HEK293 (cell line): Measurements from ENCODE around the gene ASXL3.

Experiments used
- CTCF ChIA-PET: fragments of 350-600 bp; formaldehyde crosslinking; extraction: SDS; loops from one replicate; lab custom pipeline; 2021; ENCODE audit warnings: antibody characterized with exemption; lab: Yijun Ruan, JAX
- POLR2A ChIA-PET: fragments of 300-600 bp; formaldehyde crosslinking; extraction: SDS; loops from one replicate; lab custom pipeline; 2020; ENCODE audit warnings: antibody characterized with exemption, inconsistent platforms; lab: Yijun Ruan, JAX
- H3K27ac ChIP-seq: fragments of 200-500 bp; sonication (Bioruptor generic); 2 replicates; pipeline ENCODE4 v1.5.1; 2014; ENCODE audit warnings: low read depth, low read length, control low read depth, inconsistent platforms; ENCODE audit errors: extremely low read depth
- H3K36me3 ChIP-seq, 2 experiments: fragments of 200-500 bp in 1 of 2; sonication (Bioruptor generic) in 1 of 2; 1 replicate in 1 of 2; 2 replicates in 1 of 2; pipeline ENCODE4 v1.5.1; 2014 to 2017; ENCODE audit warnings: inconsistent platforms in 2 of 2, low read length in 2 of 2; ENCODE audit not compliant: control insufficient read depth in 2 of 2, insufficient read depth in 1 of 2
- H3K4me1 ChIP-seq: fragments of 200-500 bp; sonication (Bioruptor generic); 2 replicates; pipeline ENCODE4 v1.5.1; 2014; ENCODE audit warnings: mild to moderate bottlenecking, low read length, inconsistent platforms; ENCODE audit not compliant: control insufficient read depth, insufficient read depth
- H3K4me3 ChIP-seq: 2 replicates; pipeline ENCODE4 v1.5.1; 2011; ENCODE audit warnings: low read depth, mild to moderate bottlenecking, control low read depth, low read length, moderate library complexity
- H3K9me3 ChIP-seq: fragments of 200-500 bp; sonication (Bioruptor generic); 2 replicates; pipeline ENCODE4 v1.5.1; 2014; ENCODE audit warnings: low read depth, low read length, inconsistent platforms; ENCODE audit not compliant: control insufficient read depth, insufficient read depth
- FEZF1 ChIP-seq: fragments of 450-650 bp; formaldehyde crosslinking; IDR thresholded peaks from 2 replicates; pipeline ENCODE4 v1.5.1; 2016; ENCODE audit warnings: missing biosample characterization, missing genetic modification characterization
- GFI1B ChIP-seq: fragments of 450-650 bp; formaldehyde crosslinking; IDR thresholded peaks from 2 replicates; pipeline ENCODE4 v1.5.1; 2016; ENCODE audit warnings: missing biosample characterization, missing genetic modification characterization
- GLIS1 ChIP-seq: fragments of 450-650 bp; formaldehyde crosslinking; IDR thresholded peaks from 2 replicates; pipeline ENCODE4 v1.5.1; 2016; ENCODE audit warnings: missing biosample characterization, missing genetic modification characterization
- IKZF3 ChIP-seq: fragments of 450-650 bp; IDR thresholded peaks from 2 replicates; pipeline ENCODE4 v1.5.0; 2018; ENCODE audit warnings: missing biosample characterization, mild to moderate bottlenecking, missing genetic modification characterization, moderate library complexity
- KLF7 ChIP-seq: fragments of 450-650 bp; formaldehyde crosslinking; IDR thresholded peaks from 2 replicates; pipeline ENCODE4 v1.5.1; 2016; ENCODE audit warnings: missing biosample characterization, missing genetic modification characterization, borderline replicate concordance
- KLF9 ChIP-seq: fragments of 450-650 bp; formaldehyde crosslinking; IDR thresholded peaks from 2 replicates; pipeline ENCODE4 v1.5.1; 2016; ENCODE audit warnings: missing biosample characterization, missing genetic modification characterization, low read depth
- MZF1 ChIP-seq: fragments of 450-650 bp; formaldehyde crosslinking; IDR thresholded peaks from 2 replicates; pipeline ENCODE4 v1.5.1; 2017; ENCODE audit warnings: missing biosample characterization, missing genetic modification characterization, borderline replicate concordance
- PRDM4 ChIP-seq: fragments of 450-650 bp; formaldehyde crosslinking; IDR thresholded peaks from 2 replicates; pipeline ENCODE4 v1.5.1; 2017; ENCODE audit warnings: missing biosample characterization, missing genetic modification characterization
- PRDM6 ChIP-seq: fragments of 450-650 bp; formaldehyde crosslinking; IDR thresholded peaks from 2 replicates; pipeline ENCODE4 v1.5.1; 2017; ENCODE audit warnings: missing biosample characterization, missing genetic modification characterization
- YY2 ChIP-seq: fragments of 450-650 bp; formaldehyde crosslinking; IDR thresholded peaks from 2 replicates; pipeline ENCODE4 v1.5.1; 2016; ENCODE audit warnings: missing biosample characterization, missing genetic modification characterization
- ZBTB17 ChIP-seq: fragments of 450-650 bp; formaldehyde crosslinking; IDR thresholded peaks from 2 replicates; pipeline ENCODE4 v1.5.1; 2016; ENCODE audit warnings: missing biosample characterization, missing genetic modification characterization
- ZBTB21 ChIP-seq: fragments of 450-650 bp; formaldehyde crosslinking; IDR thresholded peaks from 2 replicates; pipeline ENCODE4 v1.5.1; 2017; ENCODE audit warnings: missing biosample characterization, missing genetic modification characterization
- ZBTB7A ChIP-seq: fragments of 450-650 bp; formaldehyde crosslinking; IDR thresholded peaks from 2 replicates; pipeline ENCODE4 v1.5.1; 2016; ENCODE audit warnings: low read depth, missing biosample characterization, missing genetic modification characterization
- ZFP41 ChIP-seq: fragments of 450-650 bp; formaldehyde crosslinking; IDR thresholded peaks from 2 replicates; pipeline ENCODE4 v1.5.1; 2016; ENCODE audit warnings: missing biosample characterization, missing genetic modification characterization, borderline replicate concordance
- ZFP69B ChIP-seq: fragments of 450-650 bp; formaldehyde crosslinking; IDR thresholded peaks from 2 replicates; pipeline ENCODE4 v1.5.1; 2016; ENCODE audit warnings: missing biosample characterization, missing genetic modification characterization
- ZNF132 ChIP-seq: fragments of 450-650 bp; formaldehyde crosslinking; IDR thresholded peaks from 2 replicates; pipeline ENCODE4 v1.5.1; 2017; ENCODE audit warnings: missing biosample characterization, missing genetic modification characterization, borderline replicate concordance
- ZNF202 ChIP-seq: fragments of 450-650 bp; formaldehyde crosslinking; IDR thresholded peaks from 2 replicates; pipeline ENCODE4 v1.5.1; 2016; ENCODE audit warnings: missing biosample characterization, missing genetic modification characterization, borderline replicate concordance
- ZNF214 ChIP-seq: fragments of 450-650 bp; formaldehyde crosslinking; IDR thresholded peaks from 2 replicates; pipeline ENCODE4 v1.5.1; 2017; ENCODE audit warnings: missing biosample characterization, mild to moderate bottlenecking, missing genetic modification characterization, borderline replicate concordance
- ZNF24 ChIP-seq: fragments of 450-650 bp; formaldehyde crosslinking; IDR thresholded peaks from 2 replicates; pipeline ENCODE4 v1.5.1; 2016; ENCODE audit warnings: missing biosample characterization, missing genetic modification characterization
- ZNF366 ChIP-seq: fragments of 450-650 bp; formaldehyde crosslinking; conservative IDR thresholded peaks from 2 replicates; pipeline ENCODE4 v1.5.1; 2016; ENCODE audit warnings: missing biosample characterization, missing genetic modification characterization
- ZNF404 ChIP-seq: fragments of 450-650 bp; formaldehyde crosslinking; IDR thresholded peaks from 2 replicates; pipeline ENCODE4 v1.5.1; 2017; ENCODE audit warnings: missing biosample characterization, missing genetic modification characterization
- ZNF560 ChIP-seq: fragments of 450-650 bp; formaldehyde crosslinking; IDR thresholded peaks from 2 replicates; pipeline ENCODE4 v1.5.1; 2017; ENCODE audit warnings: missing biosample characterization, missing genetic modification characterization, borderline replicate concordance
- ZNF580 ChIP-seq: fragments of 450-650 bp; formaldehyde crosslinking; IDR thresholded peaks from 2 replicates; pipeline ENCODE4 v1.5.1; 2016; ENCODE audit warnings: missing biosample characterization, missing genetic modification characterization
- ZNF777 ChIP-seq: fragments of 450-650 bp; formaldehyde crosslinking; IDR thresholded peaks from 2 replicates; pipeline ENCODE4 v1.5.1; 2017; ENCODE audit warnings: missing biosample characterization, missing genetic modification characterization, borderline replicate concordance
- TF ChIP-seq, protein P1 (sequence below): fragments of 450-650 bp; formaldehyde crosslinking; IDR thresholded peaks from 2 replicates; pipeline ENCODE4 v1.5.1; 2016; ENCODE audit warnings: missing biosample characterization, missing genetic modification characterization

Gene ASXL3

GRCh38 chr18:33653231-33653630 lies 75.2 kb downstream of the ASXL3 start:
- TF ChIP-seq PRDM6 (no peak), ZBTB17 (tag by site-specific recombination) (0 out of 2 replicates have a peak, but pooled peaks have one; percentile 4), MZF1 (tag by site-specific recombination) (no peak), KLF7 (tag by site-specific recombination) (no peak)
- no peaks in the 10 kb centered on the region for H3K9me3 ChIP-seq
- ChIA-PET POLR2A (no interaction called here), CTCF (no interaction called here)
- H3K36me3 ChIP-seq: no peaks in the 10 kb centered on the region
- H3K4me1 ChIP-seq: peaks cover 5% of the 10 kb centered on the region
- no peak overlapping the region for H3K4me3 ChIP-seq
- H3K27ac ChIP-seq: no peak overlapping the region

GRCh38 chr18:33656889-33657448 lies 79.0 kb downstream of the ASXL3 start:
- H3K4me1 ChIP-seq: peaks cover 15% of the 10 kb centered on the region
- H3K9me3 ChIP-seq: no peaks in the 10 kb centered on the region
- H3K4me3 ChIP-seq: no peak overlapping the region
- CTCF ChIA-PET: interaction anchor here (1.1 kb wide), 1 partner anchor 9 kb away, joined by 3 read pairs; no protein-coding TSS in a partner anchor
- no peak overlapping the region for H3K27ac ChIP-seq
- H3K36me3 ChIP-seq: no peaks in the 10 kb centered on the region
- POLR2A ChIA-PET: no interaction called here
- TF ChIP-seq ZNF132 (tag by site-specific recombination): no peak
- TF ChIP-seq ZBTB17 (tag by site-specific recombination): peak; percentile 67
- TF ChIP-seq ZBTB21: no peak
- TF ChIP-seq GLIS1 (tag by site-specific recombination): no peak
- TF ChIP-seq ZBTB7A: no peak
- TF ChIP-seq PRDM4 (tag by site-specific recombination): no peak
- TF ChIP-seq, protein P1, sequence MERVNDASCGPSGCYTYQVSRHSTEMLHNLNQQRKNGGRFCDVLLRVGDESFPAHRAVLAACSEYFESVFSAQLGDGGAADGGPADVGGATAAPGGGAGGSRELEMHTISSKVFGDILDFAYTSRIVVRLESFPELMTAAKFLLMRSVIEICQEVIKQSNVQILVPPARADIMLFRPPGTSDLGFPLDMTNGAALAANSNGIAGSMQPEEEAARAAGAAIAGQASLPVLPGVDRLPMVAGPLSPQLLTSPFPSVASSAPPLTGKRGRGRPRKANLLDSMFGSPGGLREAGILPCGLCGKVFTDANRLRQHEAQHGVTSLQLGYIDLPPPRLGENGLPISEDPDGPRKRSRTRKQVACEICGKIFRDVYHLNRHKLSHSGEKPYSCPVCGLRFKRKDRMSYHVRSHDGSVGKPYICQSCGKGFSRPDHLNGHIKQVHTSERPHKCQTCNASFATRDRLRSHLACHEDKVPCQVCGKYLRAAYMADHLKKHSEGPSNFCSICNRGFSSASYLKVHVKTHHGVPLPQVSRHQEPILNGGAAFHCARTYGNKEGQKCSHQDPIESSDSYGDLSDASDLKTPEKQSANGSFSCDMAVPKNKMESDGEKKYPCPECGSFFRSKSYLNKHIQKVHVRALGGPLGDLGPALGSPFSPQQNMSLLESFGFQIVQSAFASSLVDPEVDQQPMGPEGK: no peak
- no peak for TF ChIP-seq YY2

GRCh38 chr18:33660696-33661310 lies 82.8 kb downstream of the ASXL3 start:
- Histone ChIP-seq H3K36me3 (no peaks in the 10 kb centered on the region), H3K4me3 (no peak overlapping the region), H3K27ac (peak overlapping the region; percentile 62), H3K4me1 (peaks cover 10% of the 10 kb centered on the region), H3K9me3 (no peaks in the 10 kb centered on the region)
- ChIA-PET CTCF (interaction anchor here (1.6 kb wide), 1 partner anchor 10 kb away, joined by 3 read pairs; no protein-coding TSS in a partner anchor), POLR2A (no interaction called here)
- TF ChIP-seq ZNF202 (no peak), KLF9 (tag by site-specific recombination) (no peak), ZFP69B (no peak), ZNF214 (tag by site-specific recombination) (no peak), ZNF24 (tag by site-specific recombination) (no peak), ZNF366 (peak; percentile 57; the same call in 1 of the 2 replicates), IKZF3 (tag by site-specific recombination) (peak; percentile 84), FEZF1 (peak; percentile 98), ZNF404 (tag by site-specific recombination) (no peak), ZFP41 (tag by site-specific recombination) (no peak), GFI1B (peak; percentile 54; the same call in 1 of the 2 replicates), GLIS1 (tag by site-specific recombination) (no peak), ZNF580 (0 out of 2 replicates have a peak, but pooled peaks have one; percentile 32), ZNF777 (tag by site-specific recombination) (no peak), ZNF560 (tag by site-specific recombination) (no peak)
